HG03139 (cell line): Measurements from ENCODE around the gene CACFD1.

Experiments used
- ATAC-seq: cut with Tn5 transposase; IDR thresholded peaks from one replicate; pipeline ENCODE4 v1.9.1; 2021; ENCODE audit not compliant: unreplicated experiment

The CACFD1 gene

DNA sequence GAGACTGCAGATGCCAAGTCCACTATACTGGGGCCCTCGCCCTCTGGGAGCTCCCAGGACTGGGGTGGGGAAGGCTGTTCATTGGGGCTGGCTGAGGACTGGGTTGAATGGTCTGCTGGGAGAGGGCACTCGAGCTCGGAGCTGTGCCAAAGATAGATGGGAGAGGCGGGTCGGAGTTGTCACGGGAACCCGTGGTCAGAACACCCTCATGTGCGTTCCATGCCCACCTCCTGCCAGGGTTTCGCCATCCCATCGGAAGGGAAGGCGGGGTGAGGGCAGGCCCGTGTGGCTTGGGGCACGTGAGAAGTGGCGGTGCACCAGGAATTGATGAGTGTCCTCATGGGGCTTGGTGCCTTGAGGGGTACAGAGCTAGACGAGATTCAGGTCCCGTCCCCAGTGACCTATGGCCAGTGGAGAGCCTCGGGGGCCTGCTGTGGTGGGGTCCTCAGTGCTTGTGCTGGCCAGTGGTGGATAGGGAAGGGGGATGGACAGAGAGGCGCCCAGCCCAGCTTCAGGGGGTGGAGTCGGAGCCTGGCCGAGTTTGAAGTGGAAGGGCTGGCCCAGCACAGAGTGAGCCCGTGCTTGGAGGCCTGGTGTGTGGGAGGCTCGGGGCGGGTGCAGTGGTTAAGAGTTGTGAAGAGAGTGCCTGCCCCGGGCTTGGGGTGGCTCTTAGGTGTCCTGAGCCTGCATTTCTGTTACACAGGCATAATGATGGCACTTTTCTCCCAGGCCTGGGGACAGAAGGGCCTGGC, 4.3 kb downstream of the CACFD1 start:
- no peak for ATAC-seq

DNA sequence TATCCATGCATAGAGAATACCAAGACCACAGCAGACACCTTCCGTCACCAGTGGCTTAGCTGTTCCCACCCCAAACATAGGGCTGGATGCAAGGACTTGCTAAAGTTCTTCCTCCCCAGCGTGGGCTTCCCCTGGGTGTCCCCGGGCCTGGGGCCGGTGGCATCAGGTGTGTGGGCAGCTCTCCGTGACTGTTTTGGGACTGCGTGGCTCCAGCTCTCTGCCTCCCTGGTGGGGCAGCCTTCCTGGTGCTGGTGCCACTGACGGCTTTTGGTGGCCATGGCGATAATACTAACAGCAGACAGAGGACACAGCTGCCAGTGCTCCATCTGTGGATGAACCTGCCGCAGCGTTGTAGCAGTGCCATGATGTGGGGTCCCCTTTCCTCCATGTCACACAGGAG, 4.9 kb downstream of the CACFD1 start:
- no peak for ATAC-seq

DNA sequence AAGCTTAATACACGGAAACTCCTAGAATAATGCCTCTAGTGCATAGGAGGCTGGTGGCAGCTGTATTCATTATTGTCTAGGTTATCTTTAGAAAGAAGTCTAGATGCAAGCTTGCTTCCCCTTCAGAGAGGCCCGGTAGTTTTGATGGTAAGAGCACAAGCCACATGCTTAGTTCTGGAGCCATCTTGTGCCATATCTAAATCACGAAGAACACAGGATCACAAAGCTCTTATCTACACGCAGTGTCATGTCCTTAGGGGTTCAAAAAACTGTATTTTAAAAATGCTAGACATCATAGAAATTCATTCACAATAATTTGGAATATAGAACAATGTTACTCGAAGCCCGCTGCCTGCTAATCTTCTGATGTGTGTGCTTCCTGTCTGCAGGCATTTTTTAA, 6.2 kb downstream of the CACFD1 start:
- no peak for ATAC-seq

DNA sequence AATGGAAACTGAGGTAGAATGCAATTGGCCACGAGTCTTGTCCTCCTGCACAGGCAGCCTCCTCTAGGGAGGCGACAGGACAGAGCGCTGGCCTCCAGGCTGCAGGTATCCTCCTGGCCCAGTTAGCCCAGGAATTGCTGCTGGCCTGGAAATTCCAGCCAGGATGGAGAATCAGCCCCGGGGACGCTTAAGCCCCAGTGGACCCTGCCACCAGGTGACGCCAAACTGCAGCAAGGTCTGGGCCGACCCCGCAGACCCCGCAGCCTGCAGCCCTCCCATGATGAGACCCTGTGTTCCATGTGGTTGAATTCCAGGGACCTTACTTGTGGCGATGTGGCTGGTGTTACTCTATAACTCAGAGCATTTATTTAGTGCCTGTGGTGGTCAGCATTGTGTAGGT, 7.3 kb downstream of the CACFD1 start:
- no peak for ATAC-seq

DNA sequence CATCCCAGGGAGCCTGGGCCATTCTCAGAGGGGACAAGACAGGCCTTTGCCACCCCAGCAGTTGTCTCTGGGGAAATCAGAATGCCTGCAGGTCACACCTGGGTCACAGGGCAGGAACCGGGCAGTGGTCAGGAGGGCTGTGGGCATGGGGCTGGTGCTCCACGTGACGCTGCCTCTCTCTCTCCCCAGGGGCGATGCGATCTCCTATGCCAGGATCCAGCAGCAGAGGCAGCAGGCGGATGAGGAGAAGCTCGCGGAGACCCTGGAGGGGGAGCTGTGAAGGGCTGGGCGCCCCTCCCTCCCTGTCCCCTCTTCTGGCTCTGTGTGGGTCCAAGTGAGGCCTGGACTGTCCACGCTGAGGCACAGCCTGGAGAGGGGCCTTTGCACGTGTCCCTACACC, 8.6 kb downstream of the CACFD1 start:
- no peak for ATAC-seq

DNA sequence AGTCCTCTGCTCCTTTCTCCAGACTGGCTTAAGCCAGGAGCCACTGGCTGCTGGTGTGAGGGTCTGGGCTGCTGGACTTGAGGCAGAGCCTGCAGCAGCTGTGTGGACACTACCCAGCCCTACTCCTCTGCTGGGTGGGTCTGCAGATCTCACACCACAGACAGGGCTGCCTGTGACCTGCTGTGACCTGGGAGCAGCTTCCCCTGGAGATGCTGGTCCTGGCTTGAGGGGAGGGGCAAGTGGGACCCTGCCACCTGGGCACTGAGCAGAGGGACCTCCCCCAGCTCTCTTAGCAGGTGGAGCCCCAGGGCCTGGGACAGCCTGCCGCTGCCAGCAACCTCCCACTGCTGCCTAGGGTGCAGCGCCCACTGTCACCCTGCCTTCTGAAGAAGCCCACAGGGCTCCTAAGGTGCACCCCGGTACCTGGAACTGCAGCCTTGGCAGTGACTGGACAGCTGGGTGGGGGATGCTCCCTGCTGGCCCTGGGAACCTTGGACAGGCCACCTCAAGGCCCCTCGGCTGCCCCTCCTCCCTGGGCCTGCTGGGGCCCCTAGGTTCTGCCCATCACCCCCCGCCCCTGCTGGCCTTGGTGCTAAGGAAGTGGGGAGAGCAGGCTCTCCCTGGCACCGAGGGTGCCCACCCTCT, 9.1 kb downstream of the CACFD1 start:
- ATAC-seq = no peak

DNA sequence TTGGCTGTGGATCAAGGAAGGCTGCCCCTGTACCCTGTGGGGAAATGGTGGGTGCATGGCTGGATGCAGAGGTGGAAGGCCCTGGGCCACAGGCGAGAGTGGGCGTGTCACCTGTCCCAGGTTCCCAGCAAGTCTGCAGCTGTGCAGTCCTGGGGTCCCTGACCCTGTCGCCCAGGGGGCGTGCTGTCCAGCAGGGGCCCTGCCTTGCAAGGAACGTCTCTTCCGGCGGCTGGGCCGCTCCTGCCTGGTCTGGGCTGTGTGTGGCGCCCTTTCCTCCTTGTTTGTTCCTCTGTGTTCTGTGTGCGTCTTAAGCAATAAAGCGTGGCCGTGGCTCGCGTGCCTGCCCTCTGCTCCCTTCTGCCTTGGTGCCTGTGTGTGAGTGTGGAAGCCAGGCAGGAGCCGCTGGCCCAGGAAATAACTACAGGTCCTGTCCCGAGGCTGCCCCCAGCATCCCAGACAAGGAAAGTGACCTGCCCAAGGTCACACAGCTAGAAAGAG, 10.7 kb downstream of the CACFD1 start:
- no peak for ATAC-seq

DNA sequence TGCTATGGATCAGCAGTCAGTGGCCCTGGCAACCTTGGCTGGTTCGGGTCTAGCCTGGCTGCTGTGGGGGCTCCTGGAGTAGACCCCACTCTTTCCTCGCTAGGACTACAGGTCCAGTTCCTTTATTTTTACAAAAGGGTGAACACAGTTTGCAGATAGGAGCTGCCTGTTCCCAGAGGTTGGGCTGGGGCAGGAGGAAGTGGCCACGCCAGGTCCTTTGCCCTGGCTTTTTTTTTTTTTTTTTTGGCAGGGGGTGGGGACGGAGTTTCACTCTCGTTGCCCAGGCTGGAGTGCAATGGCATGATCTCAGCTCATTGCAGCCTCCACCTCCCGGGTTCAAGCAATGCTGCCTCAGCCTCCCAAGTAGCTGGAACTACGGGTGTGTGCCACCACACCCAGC, 11.2 kb downstream of the CACFD1 start:
- no peak for ATAC-seq

DNA sequence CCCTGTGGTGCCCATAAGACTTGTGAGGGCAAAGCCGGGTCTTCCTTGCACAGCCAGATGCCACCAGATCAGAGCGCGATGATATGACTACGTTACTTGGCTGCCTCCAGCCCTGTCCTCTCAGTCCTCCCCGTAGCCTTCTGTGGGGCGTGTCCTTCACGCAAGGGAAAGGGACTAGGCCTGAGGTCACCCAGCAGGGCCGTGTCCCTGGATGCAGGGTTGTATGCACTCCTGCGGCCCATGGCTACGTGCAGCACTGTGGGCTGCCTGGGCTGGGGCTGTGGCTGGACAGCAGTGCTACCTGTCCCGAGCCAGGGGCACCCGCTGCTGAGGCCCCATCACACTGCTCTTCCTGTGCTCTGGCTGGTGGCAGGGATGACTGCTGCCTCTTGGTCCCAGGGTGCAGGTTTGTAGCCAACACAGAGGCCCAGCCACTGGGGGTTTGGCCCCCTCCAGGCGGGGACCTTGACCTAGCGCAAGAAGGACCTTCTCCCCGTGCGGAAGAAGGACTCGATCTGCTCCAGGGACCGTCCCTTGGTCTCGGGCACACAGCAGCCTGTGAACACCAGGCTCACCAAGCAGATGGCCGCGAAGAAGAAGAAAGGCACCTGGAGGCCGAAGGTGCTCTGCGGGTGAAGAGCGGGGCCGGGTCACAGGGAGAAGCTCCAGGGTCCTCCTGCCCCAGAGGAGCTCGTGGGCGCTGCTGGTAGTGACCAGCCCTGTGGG, 11.9 kb downstream of the CACFD1 start:
- ATAC-seq = no peak

DNA sequence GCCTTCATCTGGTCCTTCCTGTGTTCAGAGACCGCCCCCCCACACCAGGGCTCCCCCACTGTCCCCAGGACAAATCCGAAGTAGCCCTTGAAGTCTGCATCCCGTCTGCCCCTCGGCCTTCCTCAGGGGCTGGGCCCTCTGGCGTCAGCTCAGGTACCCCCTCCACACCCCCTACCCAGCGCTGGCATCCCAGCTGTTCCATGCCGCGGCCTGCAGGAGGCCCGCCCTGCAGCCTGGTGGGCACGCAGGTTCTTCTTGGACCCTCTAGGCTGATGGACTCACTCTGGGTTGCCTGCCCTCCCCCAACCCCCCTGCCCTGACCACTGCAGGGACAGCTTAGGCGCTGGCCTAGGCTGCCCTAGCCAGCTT, 12.5 kb downstream of the CACFD1 start:
- ATAC-seq = no peak

DNA sequence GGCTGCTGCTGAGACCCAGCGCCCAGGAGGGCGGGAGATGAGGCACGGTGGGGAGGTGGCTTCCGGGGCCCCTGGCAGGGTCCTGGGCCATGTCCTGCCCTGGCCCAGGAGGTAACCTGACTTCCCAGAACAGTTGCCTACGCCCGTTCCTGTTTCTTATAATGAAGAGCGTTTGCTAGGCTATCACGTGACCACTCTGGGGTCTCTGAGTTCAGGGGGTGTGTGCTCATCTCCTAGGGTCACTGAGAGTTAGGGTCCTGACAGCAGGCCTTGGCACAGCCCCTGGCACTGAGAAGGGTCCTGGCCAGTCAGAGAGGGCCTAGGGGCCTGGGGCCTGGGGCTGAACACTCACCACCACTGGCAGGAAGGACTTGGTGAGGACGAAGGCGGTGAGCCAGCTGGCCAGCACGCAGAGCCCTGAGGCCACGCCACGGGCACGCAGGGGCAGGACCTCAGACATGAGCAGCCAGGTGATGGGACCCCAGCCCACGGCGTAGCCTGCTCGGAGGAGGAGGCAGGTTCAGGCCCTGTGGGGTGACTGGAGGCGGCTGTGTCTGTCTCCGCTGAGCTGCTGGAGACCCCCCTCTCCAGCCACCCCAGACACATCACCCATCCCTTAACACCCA, 13.1 kb downstream of the CACFD1 start:
- no peak for ATAC-seq

DNA sequence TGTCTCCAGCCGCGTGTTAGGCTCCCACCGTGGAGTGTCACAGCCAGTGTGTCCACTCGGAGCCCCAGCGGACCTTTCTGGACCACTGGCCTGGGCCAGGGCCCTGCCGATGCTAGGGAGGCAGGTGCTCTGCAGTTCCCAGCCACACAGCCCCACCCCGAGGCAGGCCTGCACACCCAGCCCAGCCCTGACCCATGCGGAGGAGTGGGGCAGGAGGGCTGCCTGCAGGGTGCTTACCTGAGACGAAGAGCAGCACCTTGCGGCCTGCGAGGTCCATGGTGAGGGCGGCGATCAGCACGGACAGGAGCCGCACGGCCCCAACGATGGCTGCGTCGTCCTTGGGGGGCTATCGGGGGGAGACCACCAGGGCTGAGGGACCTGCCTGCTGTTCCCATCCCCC, 14.0 kb downstream of the CACFD1 start:
- no peak for ATAC-seq

DNA sequence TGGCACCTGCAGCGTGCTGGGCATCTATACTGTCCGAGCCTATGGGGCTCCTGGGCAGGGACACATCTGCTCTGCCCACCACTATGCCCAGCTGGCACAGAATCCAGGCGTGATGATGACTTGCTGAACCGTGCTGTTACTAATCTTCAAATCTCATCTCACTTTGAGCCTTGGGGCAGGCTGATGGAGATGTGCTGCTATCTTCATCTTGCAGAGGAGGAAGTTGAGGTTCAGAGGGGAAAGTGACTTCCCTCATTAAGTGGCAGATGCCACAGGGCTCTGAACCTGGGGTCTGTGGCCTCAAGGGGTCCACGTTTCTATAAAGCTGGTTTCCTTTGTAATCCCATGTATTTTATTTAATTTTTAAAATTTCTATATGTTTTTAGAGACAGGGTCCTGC, 14.4 kb downstream of the CACFD1 start:
- ATAC-seq = no peak

DNA sequence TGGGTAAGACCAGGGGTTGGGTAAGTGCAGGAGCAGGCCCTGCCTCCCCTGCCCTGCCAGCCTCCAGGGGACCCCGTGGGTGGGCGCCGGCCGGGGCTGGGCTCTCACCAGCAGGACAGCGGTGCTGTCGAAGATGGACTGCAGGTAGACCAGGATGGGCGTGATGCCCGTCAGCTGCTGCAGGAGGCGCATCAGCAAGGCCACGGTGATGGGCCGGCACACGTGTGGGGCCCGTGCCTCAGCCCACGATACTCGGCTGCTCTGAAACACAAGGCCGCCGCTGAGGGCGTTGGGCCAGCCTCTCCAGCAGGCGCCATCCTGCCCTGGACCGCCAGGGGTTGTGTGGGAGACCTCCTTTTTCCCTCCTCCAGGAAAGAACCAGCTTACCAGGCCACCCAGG, 15.1 kb downstream of the CACFD1 start:
- ATAC-seq = no peak

DNA sequence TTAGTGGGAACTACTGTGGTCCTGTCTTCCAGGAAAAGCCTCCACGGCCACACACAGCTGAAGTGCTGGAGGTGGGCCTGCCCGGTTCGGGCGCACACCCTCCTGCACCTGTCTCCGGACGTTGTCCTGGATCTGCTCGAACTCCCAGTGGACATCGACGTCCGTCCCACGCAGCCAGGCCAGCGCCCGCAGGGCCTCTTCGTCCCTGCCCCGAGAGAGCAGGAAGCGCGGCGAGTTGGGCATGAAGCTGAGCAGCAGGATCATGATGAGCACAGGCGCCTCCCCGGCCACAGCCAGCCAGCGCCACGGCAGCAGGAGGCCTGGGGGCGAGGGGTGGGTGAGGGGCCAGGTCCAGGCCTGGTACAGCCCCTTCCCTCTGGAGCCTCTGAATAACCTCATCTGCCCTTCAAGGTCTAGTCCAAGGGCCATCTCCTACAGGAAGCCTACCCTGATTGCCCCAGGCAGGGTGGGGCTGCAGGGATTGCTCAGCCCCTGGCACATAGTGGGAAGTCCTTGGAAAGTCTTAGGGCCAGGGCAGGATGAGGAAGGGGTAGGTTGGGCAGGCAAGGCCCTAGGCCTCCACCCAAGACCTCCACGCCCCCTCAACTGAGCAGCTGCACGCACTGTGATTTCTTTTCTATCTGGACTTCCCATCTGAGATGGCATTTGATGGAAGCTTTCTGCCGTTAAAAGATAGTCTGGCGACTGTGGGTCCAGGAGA, 15.7 kb downstream of the CACFD1 start:
- no peak for ATAC-seq

DNA sequence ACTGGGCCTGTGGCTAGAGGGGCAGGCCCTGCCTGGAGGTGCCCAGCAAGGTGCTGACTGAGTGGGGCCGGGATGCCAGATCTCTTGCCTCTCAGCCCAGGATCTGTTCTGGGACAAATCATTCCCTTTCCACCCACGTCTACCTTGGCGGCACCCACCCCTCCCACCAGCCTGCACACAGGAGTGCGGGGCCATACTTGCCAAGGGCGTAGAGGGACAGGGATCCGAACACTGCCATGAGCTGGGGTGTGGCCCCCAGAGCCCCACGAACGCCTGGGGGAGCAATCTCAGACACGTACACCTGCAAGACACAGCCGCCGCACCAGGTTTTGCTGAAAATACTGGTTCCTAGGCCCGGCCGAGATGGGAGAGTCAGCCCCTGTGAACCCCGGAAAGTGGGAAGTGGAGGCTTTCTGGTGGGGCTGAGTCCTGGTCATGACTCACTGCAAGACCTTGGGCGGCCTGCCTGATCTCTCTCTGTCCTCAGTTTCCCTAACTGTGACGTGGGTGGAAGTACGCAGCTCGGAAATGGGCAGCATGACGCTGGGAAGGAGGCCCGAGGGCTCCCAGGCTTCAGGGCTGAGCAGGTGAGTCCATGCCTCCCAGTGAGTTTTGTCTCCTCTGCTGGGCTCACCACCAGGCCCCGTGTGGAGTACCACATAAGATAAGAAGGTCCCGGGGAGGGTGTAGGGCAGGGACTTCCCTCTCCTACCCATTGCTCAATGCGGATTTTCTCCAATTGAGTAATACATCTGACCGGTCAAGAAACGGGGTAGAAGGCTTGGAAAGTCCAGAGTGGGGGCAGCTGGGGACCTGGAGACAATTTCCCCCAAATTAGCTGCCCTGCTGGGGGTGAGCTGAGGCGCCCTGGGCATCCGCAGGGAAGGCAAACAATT, 16.5 kb downstream of the CACFD1 start:
- no peak for ATAC-seq

DNA sequence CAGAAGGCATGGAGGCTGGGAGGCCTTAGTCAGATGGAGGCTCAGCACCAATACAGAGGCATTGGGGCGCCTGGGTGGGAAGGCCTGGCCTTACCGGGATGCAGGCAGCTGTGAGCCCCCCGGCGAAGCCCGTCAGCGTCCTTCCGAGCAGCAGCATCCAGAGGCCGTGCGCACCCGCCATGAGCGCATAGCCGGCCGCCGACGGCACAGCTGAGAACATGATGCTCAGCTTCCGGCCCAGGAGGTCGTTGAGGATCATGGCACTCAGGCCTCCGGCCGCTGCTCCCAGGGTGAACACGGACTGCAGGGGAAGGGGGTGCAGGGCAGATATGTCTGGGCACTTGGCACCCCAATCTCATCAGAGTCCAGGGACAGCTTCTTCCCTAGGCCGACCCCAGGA, 17.2 kb downstream of the CACFD1 start:
- no peak for ATAC-seq

DNA sequence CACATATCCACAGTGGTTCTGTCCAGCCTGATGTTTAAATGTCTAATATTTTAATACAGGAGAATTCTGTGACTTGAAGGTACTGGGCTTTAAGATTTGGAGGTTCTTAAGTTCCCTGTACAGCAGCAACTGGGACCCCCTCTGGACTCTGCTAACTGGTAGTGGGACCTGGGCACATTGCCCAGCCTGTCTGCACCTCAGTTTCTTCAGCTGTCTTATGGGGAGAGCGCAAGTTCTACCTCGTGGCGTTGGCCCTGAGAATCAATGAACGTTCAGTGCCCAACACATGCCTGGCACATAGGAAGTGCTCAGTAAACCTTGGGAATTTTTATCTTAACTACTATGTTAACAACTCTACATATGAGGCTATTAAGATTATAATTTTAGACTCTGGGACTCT, 17.7 kb downstream of the CACFD1 start:
- no peak for ATAC-seq

DNA sequence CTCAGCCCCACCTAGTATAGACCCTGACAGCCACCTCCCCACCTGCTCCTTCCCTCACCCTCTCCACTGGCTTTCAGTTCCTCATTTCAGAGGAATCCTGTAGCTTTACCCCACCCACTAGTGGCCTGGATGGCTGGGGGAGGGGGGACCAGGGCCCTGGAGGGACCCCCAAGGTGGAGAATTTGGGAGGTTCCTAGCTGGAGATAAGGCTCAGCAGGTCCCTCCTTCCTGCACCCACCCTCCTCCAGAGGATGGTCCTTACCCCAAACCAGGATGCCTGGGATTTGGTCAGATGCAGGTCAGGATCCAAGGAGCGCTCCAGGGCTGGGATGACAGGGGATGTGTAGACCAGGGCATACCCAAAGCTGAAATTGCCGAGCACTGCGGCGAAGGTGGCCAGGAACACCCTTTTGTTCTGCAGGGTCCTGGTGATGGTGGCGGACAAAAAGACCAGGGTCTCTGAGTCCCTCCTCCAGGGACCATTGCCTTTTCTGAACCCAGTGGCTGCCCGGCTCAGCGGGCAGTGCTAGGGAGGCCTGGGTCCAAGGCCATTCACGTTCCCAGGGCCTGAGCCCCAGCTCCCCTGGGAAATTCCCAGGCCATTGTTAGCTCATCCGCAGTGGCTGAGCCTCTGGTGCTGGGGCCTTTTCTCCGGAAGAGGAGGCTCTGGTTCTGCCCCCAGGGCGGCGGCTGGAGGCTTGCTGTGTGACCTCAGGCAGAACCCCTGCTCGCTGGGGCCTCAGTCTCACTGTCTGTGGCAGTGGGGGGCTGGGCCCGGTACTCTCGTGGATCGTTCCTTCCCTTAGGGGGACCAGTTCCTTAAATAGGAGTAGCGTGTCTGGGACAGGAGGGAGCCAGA, 18.4 kb downstream of the CACFD1 start:
- ATAC-seq = peak; percentile 36
